IMR-90 (cell line): ENCODE data around the gene ADARB2. TPM values are rescaled to one million over a fixed set of nuclear protein-coding genes. Genes with fewer than 3 reads are reported as not detected.

Source experiments
- ATAC-seq: fragments of 200-7000 bp; cut with Tn5 transposase; 2 replicates; pipeline ENCODE4 v1.9.1; 2020; ENCODE audit warnings: low read depth, mild to moderate bottlenecking, moderate library complexity
- BruUV-seq: library from RNA; stranded (reverse); fragments of 400-500 nt; replicated peaks from 2 replicates; lab custom pipeline; 2021; lab: Mats Ljungman, UMichigan
- CTCF ChIA-PET: fragments of 300-600 bp; formaldehyde crosslinking; extraction: SDS; loops from one replicate; lab custom pipeline; 2021; ENCODE audit warnings: antibody characterized with exemption; lab: Yijun Ruan, JAX
- POLR2A ChIA-PET: fragments of 300-600 bp; sonication (Branson Sonifier 250); formaldehyde crosslinking; loops from one replicate; lab custom pipeline; 2022; ENCODE audit warnings: antibody characterized with exemption; ENCODE audit not compliant: unreplicated experiment; lab: Charles Lee
- DNase-seq: peaks from one replicate; pipeline ENCODE4 v3.0.0; 2013
- H2AFZ ChIP-seq: replicated peaks from 2 replicates; pipeline ENCODE3; 2013; ENCODE audit warnings: low read length, mild to moderate bottlenecking; ENCODE audit not compliant: poor library complexity
- H2AK5ac ChIP-seq: 2 replicates; pipeline ENCODE4 v1.6.1; 2013; ENCODE audit warnings: low read depth, low read length, inconsistent platforms
- H2AK9ac ChIP-seq: replicated peaks from 2 replicates; pipeline ENCODE3; 2013; ENCODE audit warnings: mild to moderate bottlenecking, low read depth, low read length, moderate library complexity; ENCODE audit not compliant: poor library complexity
- H2BK120ac ChIP-seq: 2 replicates; pipeline ENCODE4 v1.6.1; 2013; ENCODE audit warnings: low read depth, low read length, inconsistent platforms
- H2BK15ac ChIP-seq: 3 replicates; pipeline ENCODE4 v1.6.1; 2013; ENCODE audit warnings: low read depth, low read length, inconsistent platforms
- H2BK20ac ChIP-seq: 2 replicates; pipeline ENCODE4 v1.6.1; 2013; ENCODE audit warnings: low read depth, mild to moderate bottlenecking, inconsistent platforms, low read length, moderate library complexity
- H2BK5ac ChIP-seq: 2 replicates; pipeline ENCODE4 v1.6.1; 2013; ENCODE audit warnings: mild to moderate bottlenecking, low read depth, low read length, inconsistent platforms; ENCODE audit not compliant: poor library complexity, severe bottlenecking
- H3K14ac ChIP-seq: replicated peaks from 2 replicates; pipeline ENCODE4 v1.6.1; 2013; ENCODE audit warnings: low read depth, low read length, inconsistent platforms
- H3K18ac ChIP-seq: 2 replicates; pipeline ENCODE4 v1.6.1; 2013; ENCODE audit warnings: low read depth, low read length, control low read depth
- H3K23ac ChIP-seq: 2 replicates; pipeline ENCODE4 v1.6.1; 2013; ENCODE audit warnings: low read depth, low read length, inconsistent platforms
- H3K27ac ChIP-seq: 2 replicates; pipeline ENCODE4 v1.5.1; 2013; ENCODE audit warnings: mild to moderate bottlenecking, control low read depth, low read length; ENCODE audit not compliant: insufficient read depth
- H3K27me3 ChIP-seq: 2 replicates; pipeline ENCODE4 v1.6.1; 2013; ENCODE audit warnings: low read length; ENCODE audit not compliant: control insufficient read depth, insufficient read depth
- H3K36me3 ChIP-seq: 2 replicates; pipeline ENCODE4 v1.6.1; 2013; ENCODE audit warnings: low read length, mixed read lengths; ENCODE audit not compliant: control insufficient read depth, insufficient read depth
- H3K4ac ChIP-seq: 2 replicates; pipeline ENCODE4 v1.6.1; 2013; ENCODE audit warnings: low read depth, low read length, inconsistent platforms
- H3K4me1 ChIP-seq: 2 replicates; pipeline ENCODE4 v1.6.1; 2013; ENCODE audit warnings: low read length, mixed read lengths; ENCODE audit not compliant: control insufficient read depth, insufficient read depth
- H3K4me2 ChIP-seq: 2 replicates; pipeline ENCODE4 v1.6.1; 2013; ENCODE audit warnings: low read depth, mild to moderate bottlenecking, control low read depth, low read length, moderate library complexity
- H3K4me3 ChIP-seq: 2 replicates; pipeline ENCODE4 v1.5.1; 2013; ENCODE audit warnings: low read depth, mild to moderate bottlenecking, control low read depth, low read length, moderate library complexity; ENCODE audit not compliant: insufficient read depth
- H3K56ac ChIP-seq: 2 replicates; pipeline ENCODE4 v1.6.1; 2013; ENCODE audit warnings: low read length, inconsistent platforms; ENCODE audit not compliant: insufficient read depth; ENCODE audit errors: extremely low read depth
- H3K79me1 ChIP-seq, 2 experiments: 2 replicates each; pipeline ENCODE4 v1.6.1; 2013; ENCODE audit warnings: low read length in 2 of 2, inconsistent platforms in 1 of 2, low read depth in 1 of 2
- H3K9ac ChIP-seq: 2 replicates; pipeline ENCODE4 v1.6.1; 2013; ENCODE audit warnings: low read depth, low read length, control low read depth
- H3K9me1 ChIP-seq: 2 replicates; pipeline ENCODE4 v1.6.1; 2013; ENCODE audit warnings: low read length, inconsistent platforms; ENCODE audit not compliant: insufficient read depth
- H3K9me3 ChIP-seq: 2 replicates; pipeline ENCODE4 v1.6.1; 2013; ENCODE audit warnings: low read length; ENCODE audit not compliant: control insufficient read depth, insufficient read depth
- H4K20me1 ChIP-seq: 2 replicates; pipeline ENCODE4 v1.6.1; 2013; ENCODE audit warnings: low read length, inconsistent platforms; ENCODE audit not compliant: insufficient read depth
- H4K5ac ChIP-seq: 2 replicates; pipeline ENCODE4 v1.6.1; 2013; ENCODE audit warnings: mild to moderate bottlenecking, low read depth, low read length, control low read depth
- H4K8ac ChIP-seq, 2 experiments: 2 replicates each; pipeline ENCODE4 v1.6.1; 2013; ENCODE audit warnings: low read depth in 2 of 2, low read length in 2 of 2, control low read depth in 1 of 2, inconsistent platforms in 1 of 2
- H4K91ac ChIP-seq: 2 replicates; pipeline ENCODE4 v1.6.1; 2013; ENCODE audit warnings: low read depth, low read length, inconsistent platforms; ENCODE audit not compliant: insufficient read depth
- BHLHE40 ChIP-seq: fragments of 150-350 bp; IDR thresholded peaks from 2 replicates; pipeline ENCODE4 v1.6.1; 2016; ENCODE audit warnings: mild to moderate bottlenecking, low read depth, low read length
- CEBPB ChIP-seq: IDR thresholded peaks from 2 replicates; pipeline ENCODE4 v1.6.1; 2012; ENCODE audit warnings: low read depth, low read length, improper control_type of control experiment
- CHD1 ChIP-seq: IDR thresholded peaks from 2 replicates; pipeline ENCODE4 v1.6.1; 2012; ENCODE audit warnings: low read depth, low read length, improper control_type of control experiment
- CTCF ChIP-seq: conservative IDR thresholded peaks from 2 replicates; pipeline ENCODE4 v1.5.1; 2012; ENCODE audit warnings: mild to moderate bottlenecking, low read depth, low read length, improper control_type of control experiment
- ELK1 ChIP-seq: fragments of 150-350 bp; IDR thresholded peaks from 2 replicates; pipeline ENCODE4 v1.6.1; 2016; ENCODE audit warnings: low read depth, mild to moderate bottlenecking, low read length, moderate library complexity, borderline replicate concordance
- FOS ChIP-seq: fragments of 150-350 bp; IDR thresholded peaks from 2 replicates; pipeline ENCODE4 v1.6.1; 2016; ENCODE audit warnings: low read depth, low read length
- MAFK ChIP-seq: IDR thresholded peaks from 2 replicates; pipeline ENCODE4 v1.6.1; 2012; ENCODE audit warnings: low read depth, low read length, improper control_type of control experiment
- MAZ ChIP-seq: IDR thresholded peaks from 2 replicates; pipeline ENCODE4 v1.6.1; 2012; ENCODE audit warnings: low read depth, mild to moderate bottlenecking, low read length, improper control_type of control experiment, moderate library complexity, borderline replicate concordance
- MXI1 ChIP-seq: IDR thresholded peaks from 2 replicates; pipeline ENCODE4 v1.6.1; 2012; ENCODE audit warnings: low read depth, mild to moderate bottlenecking, low read length, moderate library complexity, borderline replicate concordance
- NFE2L2 ChIP-seq: fragments of 150-350 bp; IDR thresholded peaks from 2 replicates; pipeline ENCODE4 v1.6.1; 2016; ENCODE audit warnings: low read depth, mild to moderate bottlenecking, low read length
- POLR2A ChIP-seq: IDR thresholded peaks from 2 replicates; pipeline ENCODE4 v1.6.1; 2012; ENCODE audit warnings: mild to moderate bottlenecking, low read depth, low read length
- RAD21 ChIP-seq: IDR thresholded peaks from 2 replicates; pipeline ENCODE4 v1.6.1; 2012; ENCODE audit warnings: low read length, improper control_type of control experiment
- RCOR1 ChIP-seq: IDR thresholded peaks from 2 replicates; pipeline ENCODE4 v1.6.1; 2012; ENCODE audit warnings: mild to moderate bottlenecking, low read length, improper control_type of control experiment; ENCODE audit not compliant: insufficient replicate concordance
- RFX5 ChIP-seq: IDR thresholded peaks from 2 replicates; pipeline ENCODE4 v1.8.0; 2012; ENCODE audit warnings: low read depth, mild to moderate bottlenecking, low read length, moderate library complexity
- SMC3 ChIP-seq: fragments of 150-350 bp; IDR thresholded peaks from 2 replicates; pipeline ENCODE4 v1.6.1; 2016; ENCODE audit warnings: low read depth, mild to moderate bottlenecking, antibody characterized with exemption, low read length, moderate library complexity
- WGBS, 2 experiments: methylation state at CpG; one replicate each; pipeline versions ENCODE4 v1.1.5 to v1.1.7; 2013; ENCODE audit warnings: missing lambda C conversion rate in 2 of 2; ENCODE audit not compliant: insufficient read length in 1 of 2; ENCODE audit errors: extremely low coverage in 2 of 2; 5-methylcytosine and 5-hydroxymethylcytosine counted together
- dilution Hi-C: fragments of 300-500 bp; cut with HindIII; formaldehyde crosslinking; loops from one replicate; pipeline ENCODE4 v1.14.3; 2018; ENCODE audit warnings: low sequenced_read_pairs; ENCODE audit not compliant: unreplicated experiment
- in situ Hi-C: fragments of 300-500 bp; cut with MboI; formaldehyde crosslinking; loops from 3 replicates; pipeline ENCODE4 v1.14.3; 2019; ENCODE audit warnings: low sequenced_read_pairs, inconsistent platforms, mixed read lengths
- intact Hi-C: fragments of 100-400 bp; cut with micrococcal nuclease; formaldehyde crosslinking; loops from 2 replicates; pipeline ENCODE4 v1.10.0; 2022
- polyA plus RNA-seq, 3 experiments: library from polyadenylated mRNA; depleted of rRNA; stranded (reverse); fragments of >200 nt; gene quantifications; 2 replicates each; pipeline ENCODE4 v1.2.3, GENCODE V29; 2012; ENCODE audit warnings: low replicate concordance in 1 of 3
- total RNA-seq: library from RNA; depleted of rRNA; stranded (reverse); fragments of >200 nt; gene quantifications from 2 replicates; pipeline ENCODE4 v1.2.3, GENCODE V29; 2012
- TF ChIP-seq, protein P1 (sequence below): fragments of 150-350 bp; IDR thresholded peaks from 2 replicates; pipeline ENCODE4 v1.6.1; 2017; ENCODE audit warnings: mild to moderate bottlenecking, antibody characterized with exemption, low read length, low read depth

The ADARB2 gene
- total and polyA plus RNA-seq, 2 of the 4 experiments (the other 2 are of a cell fraction) = not detected

DNA sequence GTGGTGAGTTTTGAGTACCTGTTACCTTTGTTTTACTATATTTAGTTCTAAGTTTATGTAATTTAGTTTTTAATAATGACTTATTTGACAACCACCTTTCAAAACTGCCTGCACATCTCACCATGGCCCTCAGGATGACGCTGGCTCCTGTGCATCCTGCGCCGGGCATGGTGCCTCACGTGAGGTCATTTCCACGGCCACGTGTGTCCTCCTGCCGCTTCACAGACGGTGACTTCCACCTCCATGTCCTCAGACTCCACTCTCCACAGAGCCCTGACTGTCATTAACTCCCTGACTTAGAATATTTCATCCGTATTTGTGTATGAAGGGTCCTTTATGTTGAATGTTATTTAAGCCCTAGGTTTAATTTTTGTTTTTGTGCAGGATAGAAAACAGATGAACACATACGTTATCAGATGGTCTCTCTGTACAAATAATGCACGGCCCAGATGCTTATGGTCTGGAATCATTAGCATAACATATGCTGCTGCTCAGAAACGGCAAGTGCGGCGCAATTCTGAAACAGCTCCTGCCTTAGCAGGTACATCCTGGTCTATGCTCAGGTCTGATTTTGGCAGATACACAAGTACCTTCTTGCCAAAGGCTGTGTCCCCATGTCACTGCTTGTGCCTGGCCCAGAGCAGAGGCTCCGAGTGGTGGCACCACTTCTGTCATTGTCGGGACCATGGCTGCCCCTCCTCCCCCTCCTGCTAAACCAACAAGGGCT is 525.3 kb downstream of the ADARB2 start:
- Histone ChIP-seq H2BK5ac (no peak overlapping the region), H2AK5ac (no peak overlapping the region), H3K9ac (no peak overlapping the region), H3K23ac (no peak overlapping the region), H4K20me1 (no peaks in the 10 kb centered on the region), H3K4me2 (no peak overlapping the region), H2BK20ac (no peak overlapping the region), H2AK9ac (no peak overlapping the region), H3K4ac (no peak overlapping the region), H3K14ac (no peak overlapping the region), H3K27ac (no peak overlapping the region), H3K18ac (no peak overlapping the region), H2BK15ac (no peak overlapping the region), H3K79me1 (no peaks in the 10 kb centered on the region), H2AFZ (no peak overlapping the region), H3K4me1 (no peaks in the 10 kb centered on the region), H3K9me3 (peaks cover 56% of the 10 kb centered on the region), H2BK120ac (no peak overlapping the region), H4K5ac (no peak overlapping the region), H3K4me3 (no peak overlapping the region), H3K27me3 (no peaks in the 10 kb centered on the region), H3K9me1 (no peaks in the 10 kb centered on the region), H4K91ac (no peak overlapping the region), H3K56ac (no peak overlapping the region), H4K8ac (no peak overlapping the region), H3K36me3 (no peaks in the 10 kb centered on the region)
- dilution Hi-C loops = no loop called here
- in situ Hi-C loops = no loop called here
- BruUV-seq = no TSS peak
- DNase-seq (no peak), ATAC-seq (no peak)
- ChIA-PET POLR2A (no interaction called here), CTCF (interaction anchor here (1.2 kb wide), 1 partner anchor 14 kb away, joined by 3 read pairs; no protein-coding TSS in a partner anchor)
- WGBS, 2 experiments = 56% methylated on average over 5 of the region's 16 CpGs; no CpG with 5 or more reads in 1 of the 2 experiments
- intact Hi-C loops = no loop called here
- TF ChIP-seq MAZ (no peak), CHD1 (no peak), SMC3 (no peak), BHLHE40 (no peak), RFX5 (no peak), MAFK (no peak), MXI1 (no peak), CTCF (no peak), ELK1 (no peak), RCOR1 (no peak), NFE2L2 (no peak), RAD21 (no peak), POLR2A (no peak), FOS (no peak), CEBPB (no peak)
- TF ChIP-seq, protein P1, sequence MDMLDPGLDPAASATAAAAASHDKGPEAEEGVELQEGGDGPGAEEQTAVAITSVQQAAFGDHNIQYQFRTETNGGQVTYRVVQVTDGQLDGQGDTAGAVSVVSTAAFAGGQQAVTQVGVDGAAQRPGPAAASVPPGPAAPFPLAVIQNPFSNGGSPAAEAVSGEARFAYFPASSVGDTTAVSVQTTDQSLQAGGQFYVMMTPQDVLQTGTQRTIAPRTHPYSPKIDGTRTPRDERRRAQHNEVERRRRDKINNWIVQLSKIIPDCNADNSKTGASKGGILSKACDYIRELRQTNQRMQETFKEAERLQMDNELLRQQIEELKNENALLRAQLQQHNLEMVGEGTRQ = no peak
